MM.1S (cell line): ENCODE results near the gene PNMA8C.

ENCODE experiments used
- CTCF ChIP-seq: fragments of 300-600 bp; sonication (generic); IDR thresholded peaks from 2 replicates; pipeline ENCODE4 v1.5.1; 2016; ENCODE audit warnings: antibody characterized with exemption, low read length, mixed read lengths
- EZH2phosphoT487 ChIP-seq: fragments of 300-600 bp; sonication (generic); IDR thresholded peaks from 2 replicates; pipeline ENCODE4 v1.6.1; 2018; ENCODE audit warnings: antibody characterized with exemption, low read length

DNA sequence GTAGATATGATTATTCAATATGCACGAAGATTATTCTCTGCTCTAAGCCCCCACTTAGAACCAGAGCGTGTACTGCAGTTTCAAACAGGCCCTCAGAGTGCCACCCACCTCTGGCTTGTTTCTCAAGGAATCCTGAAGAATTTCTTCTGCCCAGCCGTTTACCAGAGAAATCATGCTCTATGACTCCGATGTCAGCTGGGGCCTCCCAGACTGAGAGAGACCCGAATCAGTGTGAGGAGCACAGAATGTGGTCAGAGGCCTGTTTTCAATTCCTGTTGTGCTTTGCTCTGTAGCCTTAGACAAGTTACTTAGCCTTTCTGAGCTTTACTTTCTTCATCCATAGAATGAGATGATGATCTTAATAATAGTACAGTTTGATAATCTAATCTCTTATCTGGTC is 5.5 kb downstream of the PNMA8C start:
- TF ChIP-seq EZH2phosphoT487, result no peak
- TF ChIP-seq CTCF, result no peak
